Measurements from ENCODE around the gene ERC1. TPM values are rescaled to one million over a fixed set of nuclear protein-coding genes. Genes with fewer than 3 reads are reported as not detected.

ERC1 gene
- total RNA-seq, 1 experiment from 2014 or later = 40.4 TPM

DNA sequence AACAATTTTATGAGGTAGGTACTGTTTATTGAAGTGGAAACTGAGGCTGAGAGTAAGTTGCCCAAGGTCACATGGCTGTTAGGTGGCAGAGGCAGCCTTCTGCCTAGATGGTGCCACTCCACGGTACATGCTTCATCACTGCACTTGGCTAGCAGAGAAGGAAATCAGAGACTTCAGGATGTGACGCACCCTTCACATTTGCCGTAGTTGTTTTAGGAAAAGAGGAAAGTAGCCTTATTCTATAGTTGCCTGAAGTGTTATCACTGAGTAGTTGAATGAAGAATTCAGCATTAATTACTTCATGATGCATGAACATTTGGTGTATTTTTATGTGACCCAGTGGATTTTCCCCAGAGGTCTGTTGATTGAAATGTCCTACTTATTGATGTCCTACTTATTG, 55.7 kb downstream of the ERC1 start:
- CTCF ChIA-PET = no interaction called here
- Histone ChIP-seq H3K4me1 (ENCODE audit: control insufficient read depth, insufficient read depth, low read length) (peaks cover 6% of the 10 kb centered on the region; the same call in 1 of the 2 replicates), H3K36me3 (ENCODE audit: control insufficient read depth, insufficient read depth, low read length) (no peaks in the 10 kb centered on the region; the same call in 1 of the 2 replicates), H3K4me3 (ENCODE audit: low read depth in 2 of 2, low read length in 2 of 2) (no peak overlapping the region), H3K27me3 (ENCODE audit: control insufficient read depth, insufficient read depth, low read length) (no peaks in the 10 kb centered on the region), H3K27ac (ENCODE audit: low read length) (no peak overlapping the region), H3K9me3 (ENCODE audit: control insufficient read depth, insufficient read depth, low read depth, low read length) (no peaks in the 10 kb centered on the region)
- in situ Hi-C loops (cut with HindIII; ENCODE audit: low pct_unique_long_range_greater_than_20kb, low sequenced_read_pairs) = no loop called here
- no TSS peak for BruUV-seq (replicated peaks)
- intact Hi-C loops (cut with micrococcal nuclease; ENCODE audit: unreplicated experiment) = no loop called here
- DNase-seq (ENCODE audit: low read depth, low spot score) = no peak
- TF ChIP-seq, protein P1, sequence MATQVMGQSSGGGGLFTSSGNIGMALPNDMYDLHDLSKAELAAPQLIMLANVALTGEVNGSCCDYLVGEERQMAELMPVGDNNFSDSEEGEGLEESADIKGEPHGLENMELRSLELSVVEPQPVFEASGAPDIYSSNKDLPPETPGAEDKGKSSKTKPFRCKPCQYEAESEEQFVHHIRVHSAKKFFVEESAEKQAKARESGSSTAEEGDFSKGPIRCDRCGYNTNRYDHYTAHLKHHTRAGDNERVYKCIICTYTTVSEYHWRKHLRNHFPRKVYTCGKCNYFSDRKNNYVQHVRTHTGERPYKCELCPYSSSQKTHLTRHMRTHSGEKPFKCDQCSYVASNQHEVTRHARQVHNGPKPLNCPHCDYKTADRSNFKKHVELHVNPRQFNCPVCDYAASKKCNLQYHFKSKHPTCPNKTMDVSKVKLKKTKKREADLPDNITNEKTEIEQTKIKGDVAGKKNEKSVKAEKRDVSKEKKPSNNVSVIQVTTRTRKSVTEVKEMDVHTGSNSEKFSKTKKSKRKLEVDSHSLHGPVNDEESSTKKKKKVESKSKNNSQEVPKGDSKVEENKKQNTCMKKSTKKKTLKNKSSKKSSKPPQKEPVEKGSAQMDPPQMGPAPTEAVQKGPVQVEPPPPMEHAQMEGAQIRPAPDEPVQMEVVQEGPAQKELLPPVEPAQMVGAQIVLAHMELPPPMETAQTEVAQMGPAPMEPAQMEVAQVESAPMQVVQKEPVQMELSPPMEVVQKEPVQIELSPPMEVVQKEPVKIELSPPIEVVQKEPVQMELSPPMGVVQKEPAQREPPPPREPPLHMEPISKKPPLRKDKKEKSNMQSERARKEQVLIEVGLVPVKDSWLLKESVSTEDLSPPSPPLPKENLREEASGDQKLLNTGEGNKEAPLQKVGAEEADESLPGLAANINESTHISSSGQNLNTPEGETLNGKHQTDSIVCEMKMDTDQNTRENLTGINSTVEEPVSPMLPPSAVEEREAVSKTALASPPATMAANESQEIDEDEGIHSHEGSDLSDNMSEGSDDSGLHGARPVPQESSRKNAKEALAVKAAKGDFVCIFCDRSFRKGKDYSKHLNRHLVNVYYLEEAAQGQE (IDR thresholded peaks at IDR 0.05; ENCODE audit: insufficient read depth in 1 of 2, low read depth in 2 of 2, low read length in 1 of 2) = no peak
- TF ChIP-seq SIN3A (IDR thresholded peaks at IDR 0.05; ENCODE audit: borderline replicate concordance, insufficient read depth, low read depth, low read length) (no peak), POLR2AphosphoS5 (IDR thresholded peaks at IDR 0.05; ENCODE audit: low read depth, low read length) (no peak), TCF7L2 (IDR thresholded peaks at IDR 0.05; ENCODE audit: low read depth, low read length) (no peak)
- TF ChIP-seq, protein P2, sequence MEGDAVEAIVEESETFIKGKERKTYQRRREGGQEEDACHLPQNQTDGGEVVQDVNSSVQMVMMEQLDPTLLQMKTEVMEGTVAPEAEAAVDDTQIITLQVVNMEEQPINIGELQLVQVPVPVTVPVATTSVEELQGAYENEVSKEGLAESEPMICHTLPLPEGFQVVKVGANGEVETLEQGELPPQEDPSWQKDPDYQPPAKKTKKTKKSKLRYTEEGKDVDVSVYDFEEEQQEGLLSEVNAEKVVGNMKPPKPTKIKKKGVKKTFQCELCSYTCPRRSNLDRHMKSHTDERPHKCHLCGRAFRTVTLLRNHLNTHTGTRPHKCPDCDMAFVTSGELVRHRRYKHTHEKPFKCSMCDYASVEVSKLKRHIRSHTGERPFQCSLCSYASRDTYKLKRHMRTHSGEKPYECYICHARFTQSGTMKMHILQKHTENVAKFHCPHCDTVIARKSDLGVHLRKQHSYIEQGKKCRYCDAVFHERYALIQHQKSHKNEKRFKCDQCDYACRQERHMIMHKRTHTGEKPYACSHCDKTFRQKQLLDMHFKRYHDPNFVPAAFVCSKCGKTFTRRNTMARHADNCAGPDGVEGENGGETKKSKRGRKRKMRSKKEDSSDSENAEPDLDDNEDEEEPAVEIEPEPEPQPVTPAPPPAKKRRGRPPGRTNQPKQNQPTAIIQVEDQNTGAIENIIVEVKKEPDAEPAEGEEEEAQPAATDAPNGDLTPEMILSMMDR (IDR thresholded peaks at IDR 0.05) = no peak
- no peak for ATAC-seq
- POLR2A ChIA-PET = no interaction called here

DNA sequence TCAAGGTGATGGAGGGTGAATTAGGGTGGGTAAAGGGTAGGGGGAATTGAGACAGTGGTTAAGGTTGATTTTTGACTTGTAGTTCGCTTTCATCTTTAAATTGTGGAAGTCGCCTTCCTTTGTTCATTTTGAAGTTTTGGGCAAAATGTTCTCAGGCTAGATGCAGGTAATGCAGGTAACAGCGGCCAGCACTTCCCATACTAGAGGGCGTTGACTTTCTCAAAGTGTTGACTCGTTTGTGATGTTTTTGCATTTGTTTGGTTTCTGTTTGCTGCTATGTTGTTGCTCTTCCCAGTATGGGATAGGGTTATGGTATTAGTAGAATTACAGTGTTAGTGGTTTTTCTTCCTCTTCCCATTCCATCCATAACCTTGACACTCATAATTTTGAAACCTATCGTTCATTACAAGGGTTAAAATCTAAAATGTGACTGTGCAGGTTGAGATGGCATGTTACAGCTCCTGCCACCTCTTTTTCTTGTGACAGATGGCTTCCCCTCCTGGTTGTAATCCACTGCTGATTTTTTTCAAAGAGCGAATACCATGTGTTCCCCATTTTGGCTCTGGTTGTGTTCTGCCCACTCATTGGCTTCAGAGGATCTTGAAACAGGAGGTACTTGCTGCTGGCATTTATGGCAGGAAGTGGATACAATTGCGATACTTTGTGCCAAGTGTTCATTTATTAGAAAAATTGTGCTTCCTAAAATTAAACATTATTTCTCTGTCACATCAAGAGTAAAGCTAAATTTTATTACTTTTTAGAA, 57.1 kb downstream of the ERC1 start:
- TF ChIP-seq SIN3A (IDR thresholded peaks at IDR 0.05; ENCODE audit: borderline replicate concordance, insufficient read depth, low read depth, low read length) (no peak), POLR2AphosphoS5 (IDR thresholded peaks at IDR 0.05; ENCODE audit: low read depth, low read length) (no peak), TCF7L2 (IDR thresholded peaks at IDR 0.05; ENCODE audit: low read depth, low read length) (no peak)
- TF ChIP-seq, protein P2 (IDR thresholded peaks at IDR 0.05) = no peak
- TF ChIP-seq, protein P1 (IDR thresholded peaks at IDR 0.05; ENCODE audit: insufficient read depth in 1 of 2, low read depth in 2 of 2, low read length in 1 of 2) = no peak
- no peaks in the 10 kb centered on the region for H3K27me3 ChIP-seq (ENCODE audit: control insufficient read depth, insufficient read depth, low read length)
- H3K9me3 ChIP-seq (ENCODE audit: control insufficient read depth, insufficient read depth, low read depth, low read length) = no peaks in the 10 kb centered on the region
- H3K27ac ChIP-seq (ENCODE audit: low read length) = no peak overlapping the region
- H3K36me3 ChIP-seq (ENCODE audit: control insufficient read depth, insufficient read depth, low read length) = no peaks in the 10 kb centered on the region; the same call in 1 of the 2 replicates
- BruUV-seq (replicated peaks) = no TSS peak
- POLR2A ChIA-PET = no interaction called here
- peaks cover 6% of the 10 kb centered on the region; the same call in 1 of the 2 replicates for H3K4me1 ChIP-seq (ENCODE audit: control insufficient read depth, insufficient read depth, low read length)
- CTCF ChIA-PET = no interaction called here
- intact Hi-C loops (cut with micrococcal nuclease; ENCODE audit: unreplicated experiment) = no loop called here
- no peak for DNase-seq (ENCODE audit: low read depth, low spot score)
- H3K4me3 ChIP-seq (ENCODE audit: low read depth in 2 of 2, low read length in 2 of 2) = no peak overlapping the region
- in situ Hi-C loops (cut with HindIII; ENCODE audit: low pct_unique_long_range_greater_than_20kb, low sequenced_read_pairs) = no loop called here
- ATAC-seq = no peak
